GM18858 (cell line): Measurements from ENCODE around the gene SLC22A17.

Experiments
- ATAC-seq: cut with Tn5 transposase; IDR thresholded peaks from one replicate; pipeline ENCODE4 v1.9.1; 2021; ENCODE audit not compliant: unreplicated experiment

The SLC22A17 gene

GRCh38 chr14:23308721-23309445, 43.8 kb downstream of the SLC22A17 start:
- no peak for ATAC-seq

- no peak for ATAC-seq
Measured at GRCh38 chr14:23307687-23308644, 44.7 kb downstream of the SLC22A17 start.

GRCh38 chr14:23307146-23307530, 45.5 kb downstream of the SLC22A17 start:
- ATAC-seq = no peak

GRCh38 chr14:23306412-23307145, 46.1 kb downstream of the SLC22A17 start, which contains the start of gene BCL2L2:
Gene BCL2L2, plus strand, starts transcription at chr14:23306833. Its CDS starts 935 bp downstream, at chr14:23307768.
- ATAC-seq = no peak

- peak; percentile 23 for ATAC-seq
Measured at GRCh38 chr14:23302290-23303225, 50.1 kb downstream of the SLC22A17 start, which contains the start of gene PPP1R3E. Gene PPP1R3E, minus strand, starts transcription at chr14:23302859. Its CDS starts 283 bp downstream, at chr14:23302576.

GRCh38 chr14:23301969-23302289, 50.8 kb downstream of the SLC22A17 start:
- peak; percentile 4 for ATAC-seq

GRCh38 chr14:23301288-23301968, 51.3 kb downstream of the SLC22A17 start:
- peak; percentile 67 for ATAC-seq

GRCh38 chr14:23300687-23301223, 51.9 kb downstream of the SLC22A17 start:
- ATAC-seq = no peak

- ATAC-seq = no peak
Measured at GRCh38 chr14:23299986-23300686, 52.6 kb downstream of the SLC22A17 start.

- no peak for ATAC-seq
Measured at GRCh38 chr14:23299211-23299957, 53.3 kb downstream of the SLC22A17 start.

- no peak for ATAC-seq
Measured at GRCh38 chr14:23297611-23298277, 54.9 kb downstream of the SLC22A17 start.

GRCh38 chr14:23297096-23297495, 55.6 kb downstream of the SLC22A17 start:
- ATAC-seq = no peak
